NCI-H510A (cell line): ENCODE measurements around the gene ZC3H7A.

ENCODE experiments used
- DNase-seq: peaks from one replicate; lab custom pipeline; 2025; lab: John Stamatoyannopoulos, UW

Gene ZC3H7A

GRCh38 chr16:11705311-11706025 is 91.6 kb downstream of the ZC3H7A start:
- no peak for DNase-seq
